ENCODE results near the gene TRPT1. TPM values are rescaled to one million over a fixed set of nuclear protein-coding genes. Genes with fewer than 3 reads are reported as not detected.

Gene TRPT1
- total RNA-seq, 4 donors from 2014 or later, result 80.9 to 231 (median 139) TPM

DNA sequence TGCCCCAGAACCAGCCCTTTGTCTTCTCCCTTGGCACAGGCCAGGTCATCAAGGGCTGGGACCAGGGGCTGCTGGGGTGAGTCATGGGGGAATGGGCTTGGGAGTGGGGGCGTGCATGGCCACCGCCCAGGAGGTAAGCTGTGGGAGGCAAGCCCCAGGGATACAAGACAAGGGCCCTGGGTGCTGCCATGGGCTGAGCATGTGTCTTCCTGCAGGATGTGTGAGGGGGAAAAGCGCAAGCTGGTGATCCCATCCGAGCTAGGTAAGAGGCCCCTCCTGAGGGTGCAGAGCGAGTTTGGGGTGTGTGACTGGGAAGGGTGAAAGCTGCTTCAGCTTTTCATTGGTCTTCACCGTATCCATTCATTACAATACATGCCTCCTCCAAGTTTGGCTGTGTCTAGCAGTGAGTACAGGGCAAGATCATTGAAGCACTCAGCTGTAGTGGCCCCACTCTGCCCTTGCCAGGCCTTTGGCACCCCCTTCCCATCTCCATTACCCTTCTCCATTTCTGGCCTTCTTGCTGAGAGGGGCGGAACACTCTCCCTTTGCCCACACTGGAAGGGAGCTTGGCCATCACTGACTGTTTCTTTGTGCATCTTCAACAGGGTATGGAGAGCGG lies 17.4 kb upstream of the TRPT1 start:
- no peak for ATAC-seq
- Histone ChIP-seq H3K4me3 (peak overlapping the region in 1 of 4 donors; percentile 85), H3K36me3 (peaks cover 0 to 10% of the 10 kb centered on the region in 2 donors), H3K27me3 (no peaks in the 10 kb centered on the region), H3K9me3 (no peaks in the 10 kb centered on the region), H3K27ac (peak overlapping the region; percentile 92 to 100 (median 96)), H3K4me1 (peaks cover 39 to 48% of the 10 kb centered on the region in 2 donors)
- intact Hi-C loops (cut with DNase I; ENCODE audit: low total_unique reads), result loop anchor here (10.0 kb wide), 1 partner anchor 631 kb away; the partner anchor contains the start of gene EHD1
- in situ Hi-C loops (cut with MboI; ENCODE audit: low sequenced_read_pairs in 4 of 4), result no loop called here
- TF ChIP-seq POLR2A (IDR thresholded peaks at IDR 0.05), result no peak
- TF ChIP-seq, protein P1, sequence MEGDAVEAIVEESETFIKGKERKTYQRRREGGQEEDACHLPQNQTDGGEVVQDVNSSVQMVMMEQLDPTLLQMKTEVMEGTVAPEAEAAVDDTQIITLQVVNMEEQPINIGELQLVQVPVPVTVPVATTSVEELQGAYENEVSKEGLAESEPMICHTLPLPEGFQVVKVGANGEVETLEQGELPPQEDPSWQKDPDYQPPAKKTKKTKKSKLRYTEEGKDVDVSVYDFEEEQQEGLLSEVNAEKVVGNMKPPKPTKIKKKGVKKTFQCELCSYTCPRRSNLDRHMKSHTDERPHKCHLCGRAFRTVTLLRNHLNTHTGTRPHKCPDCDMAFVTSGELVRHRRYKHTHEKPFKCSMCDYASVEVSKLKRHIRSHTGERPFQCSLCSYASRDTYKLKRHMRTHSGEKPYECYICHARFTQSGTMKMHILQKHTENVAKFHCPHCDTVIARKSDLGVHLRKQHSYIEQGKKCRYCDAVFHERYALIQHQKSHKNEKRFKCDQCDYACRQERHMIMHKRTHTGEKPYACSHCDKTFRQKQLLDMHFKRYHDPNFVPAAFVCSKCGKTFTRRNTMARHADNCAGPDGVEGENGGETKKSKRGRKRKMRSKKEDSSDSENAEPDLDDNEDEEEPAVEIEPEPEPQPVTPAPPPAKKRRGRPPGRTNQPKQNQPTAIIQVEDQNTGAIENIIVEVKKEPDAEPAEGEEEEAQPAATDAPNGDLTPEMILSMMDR (IDR thresholded peaks at IDR 0.05 in 4 of 5, conservative IDR thresholded peaks at IDR 0.05 in 1 of 5), result no peak
- no peak for DNase-seq

DNA sequence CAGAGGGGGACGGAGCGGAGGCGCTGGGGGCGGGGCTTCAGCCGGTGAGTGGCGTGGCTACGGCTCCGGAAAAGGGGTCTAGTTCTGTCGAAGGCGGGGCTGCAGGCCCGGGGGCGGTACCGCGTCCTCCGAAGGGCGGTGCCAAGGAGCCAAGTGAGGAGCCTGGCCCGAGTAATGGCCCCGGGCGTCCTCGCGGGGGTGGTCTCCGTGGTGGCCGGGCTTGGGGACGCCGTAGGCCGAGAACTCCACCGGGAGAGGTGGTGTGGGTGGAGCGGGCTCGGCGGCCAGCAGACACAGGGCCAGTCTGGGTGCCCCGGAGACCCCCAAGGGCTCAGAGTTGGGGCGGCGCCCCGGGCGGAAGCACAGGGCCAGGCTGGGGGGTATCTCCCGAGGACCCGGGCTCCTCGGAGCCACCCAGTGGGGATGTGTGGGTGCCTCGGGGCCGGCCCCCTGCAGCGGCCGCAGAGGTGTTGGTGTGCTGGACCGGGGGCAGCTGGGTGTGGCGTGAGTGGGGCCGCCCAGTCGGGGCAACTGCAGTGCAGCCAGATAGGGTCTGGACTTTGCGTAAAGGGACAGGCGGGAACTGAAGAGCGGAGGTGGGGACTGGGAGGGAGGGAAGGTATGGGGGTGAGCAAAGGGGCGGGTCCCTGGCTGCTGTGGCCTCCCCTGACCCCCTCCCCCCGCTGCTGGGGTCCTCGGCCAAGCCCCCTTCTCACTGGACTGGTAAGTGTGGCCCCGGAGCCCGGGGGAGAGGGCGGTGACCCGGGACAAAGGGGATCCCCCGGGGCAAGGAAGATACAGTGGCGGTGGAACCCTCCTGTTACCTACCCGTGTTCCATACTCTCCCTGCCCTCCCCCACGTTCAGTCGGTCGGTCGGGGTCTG lies 15.7 kb upstream of the TRPT1 start:
- peaks cover 33 to 43% of the 10 kb centered on the region in 2 donors for H3K4me1 ChIP-seq
- peaks cover 0 to 13% of the 10 kb centered on the region in 2 donors for H3K36me3 ChIP-seq
- in situ Hi-C loops (cut with MboI; ENCODE audit: low sequenced_read_pairs in 4 of 4) (no loop called here), intact Hi-C loops (cut with DNase I; ENCODE audit: low total_unique reads) (loop anchor here (2.0 to 10.0 kb wide), 2 partner anchors 29 to 633 kb away; partner anchors contain the start of gene EHD1)
- H3K9me3 ChIP-seq, result no peaks in the 10 kb centered on the region
- DNase-seq (peak; percentile 60 to 100), ATAC-seq (peak in 1 of 2 donors; percentile 3)
- TF ChIP-seq, protein P1 (IDR thresholded peaks at IDR 0.05 in 4 of 5, conservative IDR thresholded peaks at IDR 0.05 in 1 of 5), result peak in 1 of 5 experiments; percentile 14
- peak; percentile 77 for TF ChIP-seq POLR2A (IDR thresholded peaks at IDR 0.05)
- H3K4me3 ChIP-seq, result peak overlapping the region; percentile 85 to 96 (median 91)
- peak overlapping the region; percentile 92 to 100 (median 96) for H3K27ac ChIP-seq
- H3K27me3 ChIP-seq, result no peaks in the 10 kb centered on the region

DNA sequence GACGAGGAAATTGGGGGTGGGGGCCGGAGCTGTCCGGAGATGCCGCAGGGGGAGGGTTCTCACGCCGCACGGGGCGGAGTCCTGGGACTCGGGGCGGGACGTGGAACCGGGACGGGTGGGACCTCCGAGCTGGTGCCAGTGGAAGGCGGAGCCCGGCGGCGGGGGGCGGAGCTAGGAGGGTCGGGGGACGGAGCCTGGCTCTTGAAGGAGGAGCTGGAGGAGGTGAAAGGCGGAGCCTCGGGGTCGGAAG lies 15.2 kb upstream of the TRPT1 start:
- in situ Hi-C loops (cut with MboI; ENCODE audit: low sequenced_read_pairs in 4 of 4) (no loop called here), intact Hi-C loops (cut with DNase I; ENCODE audit: low total_unique reads) (loop anchor here (2.0 to 10.0 kb wide), 2 partner anchors 30 to 634 kb away; partner anchors contain the start of gene EHD1)
- Histone ChIP-seq H3K4me1 (peaks cover 33 to 43% of the 10 kb centered on the region in 2 donors), H3K27ac (peak overlapping the region; percentile 92 to 100 (median 96)), H3K9me3 (no peaks in the 10 kb centered on the region), H3K36me3 (peaks cover 0 to 13% of the 10 kb centered on the region in 2 donors), H3K4me3 (peak overlapping the region; percentile 85 to 96 (median 86)), H3K27me3 (no peaks in the 10 kb centered on the region)
- no peak for TF ChIP-seq POLR2A (IDR thresholded peaks at IDR 0.05)
- TF ChIP-seq, protein P1 (IDR thresholded peaks at IDR 0.05 in 4 of 5, conservative IDR thresholded peaks at IDR 0.05 in 1 of 5), result no peak
- ATAC-seq, result peak; percentile 69 to 71
- peak in 1 of 2 donors; percentile 100 for DNase-seq

DNA sequence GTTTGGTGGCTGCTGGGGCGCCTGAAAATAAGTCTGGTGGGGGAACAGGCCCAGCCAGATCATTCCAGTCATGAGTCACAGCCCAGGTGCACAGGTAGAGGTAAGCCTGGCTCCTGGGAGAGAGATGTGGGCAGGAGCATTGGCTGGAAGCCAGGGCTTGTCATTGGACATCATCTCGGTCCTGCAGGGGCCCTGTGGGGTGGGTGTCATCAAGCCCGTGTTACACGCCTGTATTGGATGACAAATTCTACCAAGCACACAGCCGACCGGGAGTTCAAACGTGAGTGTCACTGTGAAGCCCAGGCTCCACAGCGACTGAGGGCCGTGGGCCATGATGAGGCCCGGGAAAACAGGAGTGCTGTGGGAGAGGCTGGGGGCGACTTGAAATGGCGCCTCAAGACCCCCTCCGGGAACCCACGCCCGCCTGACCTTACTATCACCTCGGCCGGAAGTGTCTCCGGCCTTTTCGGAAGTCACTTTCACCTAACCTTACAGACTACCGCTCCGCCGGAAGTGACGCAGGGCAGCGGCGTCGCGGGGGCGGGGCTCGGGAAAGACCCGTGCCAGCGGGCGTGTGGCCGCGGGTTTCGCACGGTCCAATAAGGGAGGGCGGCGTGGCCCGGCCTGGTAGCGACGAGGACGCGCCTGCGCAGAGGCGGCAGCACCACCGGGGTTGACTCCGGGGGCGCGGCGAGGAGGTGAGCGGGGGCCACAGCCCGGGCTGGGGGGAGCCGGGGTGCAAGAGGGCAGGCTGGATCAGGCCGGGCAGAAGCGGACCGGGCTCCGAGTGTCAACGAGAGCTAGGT lies 14.7 kb upstream of the TRPT1 start, which contains the start of gene FKBP2:
TSS of gene FKBP2 (plus strand) at position 661 of the 806 bp plus-strand sequence. CDS start 1,293 bp downstream, outside the sequence.
- peaks cover 33 to 42% of the 10 kb centered on the region in 2 donors for H3K4me1 ChIP-seq
- ATAC-seq, result peak; percentile 64 to 69

More for the DNA sequence above, 14.7 kb upstream of the TRPT1 start, which contains the start of gene FKBP2:
- in situ Hi-C loops (cut with MboI; ENCODE audit: low sequenced_read_pairs in 4 of 4), result no loop called here
- TF ChIP-seq, protein P1 (IDR thresholded peaks at IDR 0.05 in 4 of 5, conservative IDR thresholded peaks at IDR 0.05 in 1 of 5), result no peak
- peak; percentile 97 to 98 for TF ChIP-seq POLR2A (IDR thresholded peaks at IDR 0.05)
- intact Hi-C loops (cut with DNase I; ENCODE audit: low total_unique reads), result loop anchor here (2.0 to 10.0 kb wide), 2 partner anchors 30 to 634 kb away; partner anchors contain the start of gene EHD1
- Histone ChIP-seq H3K9me3 (no peaks in the 10 kb centered on the region), H3K27ac (peak within 1 kb of the TSS; percentile 92 to 100 (median 96)), H3K27me3 (no peaks in the 10 kb centered on the region), H3K4me3 (peak within 1 kb of the TSS; percentile 85 to 96 (median 91)), H3K36me3 (peaks cover 0 to 13% of the 10 kb centered on the region in 2 donors)
- peak; percentile 94 to 98 for DNase-seq

Data from gastrocnemius medialis (tissue), 4 donors.